ENCODE data around the gene SLC2A8.
A peak's percentile ranks its signal among the peaks of the same experiment; 100 is the strongest.

The SLC2A8 gene

DNA sequence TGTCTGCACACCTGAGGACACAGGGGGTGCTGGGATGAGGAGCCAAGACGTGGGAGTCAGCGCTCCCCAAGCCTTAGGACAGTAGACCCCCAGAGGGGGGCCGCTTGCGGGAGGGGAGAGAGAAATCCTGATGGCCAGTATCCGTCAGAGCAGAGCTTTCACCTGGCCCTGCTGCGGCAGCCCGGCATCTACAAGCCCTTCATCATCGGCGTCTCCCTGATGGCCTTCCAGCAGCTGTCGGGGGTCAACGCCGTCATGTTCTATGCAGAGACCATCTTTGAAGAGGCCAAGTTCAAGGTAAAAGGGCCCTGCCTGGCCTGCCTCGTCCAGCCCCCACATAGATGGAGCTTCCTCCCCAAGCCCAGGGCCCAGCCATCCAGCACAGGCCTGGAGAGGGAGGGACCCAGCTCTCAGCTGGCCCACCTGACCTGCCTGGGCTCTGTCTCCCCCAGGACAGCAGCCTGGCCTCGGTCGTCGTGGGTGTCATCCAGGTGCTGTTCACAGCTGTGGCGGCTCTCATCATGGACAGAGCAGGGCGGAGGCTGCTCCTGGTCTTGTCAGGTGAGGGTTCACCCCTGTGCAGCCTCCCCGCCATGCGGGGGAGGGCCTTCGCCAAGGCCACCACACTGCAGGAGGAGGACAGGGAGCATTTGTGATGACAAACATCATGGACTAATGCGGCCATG lies 6.7 kb downstream of the SLC2A8 start:
- DNase-seq (ENCODE audit: low read depth): no peak

DNA sequence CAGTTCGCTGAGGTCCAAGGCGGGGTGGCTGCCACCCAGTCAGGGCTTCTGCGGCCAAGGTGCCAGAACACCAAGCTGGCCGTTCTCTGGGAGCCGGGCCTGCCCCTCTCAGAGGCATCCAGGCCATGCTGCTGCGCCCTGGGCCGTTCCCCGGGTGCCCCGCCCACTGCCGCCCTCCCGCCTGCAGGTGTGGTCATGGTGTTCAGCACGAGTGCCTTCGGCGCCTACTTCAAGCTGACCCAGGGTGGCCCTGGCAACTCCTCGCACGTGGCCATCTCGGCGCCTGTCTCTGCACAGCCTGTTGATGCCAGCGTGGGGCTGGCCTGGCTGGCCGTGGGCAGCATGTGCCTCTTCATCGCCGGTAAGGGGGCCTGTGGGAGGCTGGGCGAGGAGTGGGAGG lies 7.7 kb downstream of the SLC2A8 start:
- no peak for DNase-seq (ENCODE audit: low read depth)

DNA sequence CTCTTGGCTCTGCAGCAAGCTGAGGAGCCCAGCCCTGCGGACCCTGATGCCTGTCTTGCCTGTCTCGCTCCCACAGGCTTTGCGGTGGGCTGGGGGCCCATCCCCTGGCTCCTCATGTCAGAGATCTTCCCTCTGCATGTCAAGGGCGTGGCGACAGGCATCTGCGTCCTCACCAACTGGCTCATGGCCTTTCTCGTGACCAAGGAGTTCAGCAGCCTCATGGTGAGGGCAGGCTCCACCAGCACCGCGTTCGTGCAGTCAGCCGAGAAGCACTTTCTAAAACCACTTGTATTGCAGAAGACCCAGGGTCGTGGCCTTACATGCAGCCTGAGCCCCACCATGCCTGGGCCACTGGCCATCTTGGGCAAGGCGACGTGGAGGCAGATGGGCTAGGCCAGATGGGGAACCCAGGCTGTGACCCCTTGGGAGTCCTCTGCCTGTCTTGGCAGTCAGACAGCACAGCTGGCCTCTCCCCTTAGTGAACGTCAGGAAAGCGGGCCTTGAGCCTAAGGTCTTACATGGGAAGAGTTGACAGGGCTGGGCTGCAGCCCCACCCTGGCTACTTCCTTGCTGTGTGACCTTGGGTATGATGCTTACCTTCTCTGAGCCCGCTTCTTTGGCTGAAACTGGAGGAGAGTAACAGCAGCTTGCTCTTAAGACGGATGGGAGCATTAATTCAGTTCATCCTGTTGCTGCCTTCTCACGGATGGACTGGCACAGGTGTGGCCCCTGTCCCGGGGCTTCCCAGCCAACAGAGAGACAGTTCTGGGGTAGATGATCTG lies 8.6 kb downstream of the SLC2A8 start:
- DNase-seq (ENCODE audit: low read depth): no peak

DNA sequence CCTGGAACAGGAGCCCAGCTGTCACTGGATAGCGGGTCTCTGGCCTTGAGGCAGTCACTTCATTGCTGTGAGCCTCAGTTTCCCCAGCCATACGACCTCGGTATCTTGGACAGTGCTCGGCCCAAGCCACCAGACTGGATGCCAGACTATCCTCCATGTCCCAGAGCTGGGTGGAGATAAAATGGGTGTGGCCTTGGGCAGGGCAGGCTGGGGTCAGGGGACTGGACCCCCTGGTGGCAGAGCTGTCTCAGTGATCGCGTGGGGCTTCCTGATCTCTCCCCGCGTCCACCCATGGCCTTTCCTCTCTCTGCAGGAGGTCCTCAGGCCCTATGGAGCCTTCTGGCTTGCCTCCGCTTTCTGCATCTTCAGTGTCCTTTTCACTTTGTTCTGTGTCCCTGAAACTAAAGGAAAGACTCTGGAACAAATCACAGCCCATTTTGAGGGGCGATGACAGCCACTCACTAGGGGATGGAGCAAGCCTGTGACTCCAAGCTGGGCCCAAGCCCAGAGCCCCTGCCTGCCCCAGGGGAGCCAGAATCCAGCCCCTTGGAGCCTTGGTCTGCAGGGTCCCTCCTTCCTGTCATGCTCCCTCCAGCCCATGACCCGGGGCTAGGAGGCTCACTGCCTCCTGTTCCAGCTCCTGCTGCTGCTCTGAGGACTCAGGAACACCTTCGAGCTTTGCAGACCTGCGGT lies 10.0 kb downstream of the SLC2A8 start:
- DNase-seq (ENCODE audit: low read depth): no peak

DNA sequence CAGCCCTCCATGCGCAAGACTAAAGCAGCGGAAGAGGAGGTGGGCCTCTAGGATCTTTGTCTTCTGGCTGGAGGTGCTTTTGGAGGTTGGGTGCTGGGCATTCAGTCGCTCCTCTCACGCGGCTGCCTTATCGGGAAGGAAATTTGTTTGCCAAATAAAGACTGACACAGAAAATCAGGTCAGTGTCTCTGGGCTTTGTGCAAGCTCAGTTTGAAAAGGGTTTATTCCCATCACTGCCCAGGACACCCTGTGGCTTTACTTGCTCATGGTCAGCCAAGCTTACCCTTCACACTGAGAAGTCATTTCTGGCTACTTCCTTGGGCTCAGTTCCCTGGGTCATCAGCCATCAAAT lies 10.5 kb downstream of the SLC2A8 start:
- DNase-seq (ENCODE audit: low read depth): no peak

DNA sequence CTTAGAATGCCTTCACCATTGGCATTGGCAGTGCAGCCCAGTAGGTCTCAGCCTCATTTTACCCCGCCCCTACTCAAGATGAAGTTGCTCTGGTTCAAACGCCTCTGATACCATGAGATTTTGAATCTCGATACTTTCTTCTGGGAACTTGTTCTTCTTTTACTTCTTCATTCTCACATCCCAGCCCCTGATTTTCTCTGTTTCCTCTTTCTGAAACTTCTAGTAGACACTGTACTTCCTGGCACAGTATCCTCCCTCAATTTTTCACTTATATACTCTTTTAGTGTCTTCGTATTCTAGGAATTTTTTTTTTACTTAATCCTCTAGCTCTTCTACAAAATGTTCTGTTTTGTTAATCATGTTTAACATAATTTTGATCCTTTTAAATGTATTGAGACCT lies 14.2 kb downstream of the SLC2A8 start:
- no peak for DNase-seq (ENCODE audit: low read depth)

DNA sequence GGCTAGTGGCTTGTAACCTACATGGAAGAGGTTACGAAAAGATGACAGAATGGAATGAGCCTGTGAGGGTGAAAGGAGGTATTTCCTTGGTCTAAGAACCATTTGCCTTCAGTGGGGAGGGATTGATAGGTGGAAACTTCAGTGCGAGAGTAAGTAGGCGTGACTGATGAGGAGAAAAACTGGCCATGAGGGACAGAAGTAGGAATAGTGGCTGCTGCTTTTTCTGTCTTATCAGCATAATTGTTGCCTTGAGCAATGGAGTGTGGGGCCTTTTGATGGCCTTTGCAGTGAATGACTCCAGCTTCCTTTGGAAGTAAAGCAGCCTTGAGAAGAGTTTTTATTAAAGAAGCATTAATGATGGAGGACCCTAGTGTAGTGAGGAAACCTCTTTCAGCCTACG lies 18.2 kb downstream of the SLC2A8 start:
- DNase-seq (ENCODE audit: low read depth): no peak

DNA sequence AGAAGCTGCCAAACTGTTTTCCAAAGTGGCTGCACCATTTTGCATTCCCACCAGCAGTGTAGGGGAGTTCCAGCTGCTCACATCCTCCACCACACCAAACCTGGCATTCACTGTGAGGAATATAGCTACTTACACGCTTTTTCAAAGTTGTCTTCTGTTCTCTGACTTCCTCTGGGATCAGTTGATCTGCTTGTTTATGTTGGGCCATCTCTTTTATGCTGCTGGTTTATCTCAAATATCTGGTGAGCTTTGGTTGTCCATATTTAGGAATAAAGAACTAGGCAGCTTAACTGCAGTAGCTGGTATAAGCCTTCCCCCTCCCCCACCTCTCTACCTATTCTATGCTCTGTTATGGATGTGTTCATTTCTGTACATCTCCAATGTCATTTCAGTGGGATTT lies 18.7 kb downstream of the SLC2A8 start:
- DNase-seq (ENCODE audit: low read depth): no peak

DNA sequence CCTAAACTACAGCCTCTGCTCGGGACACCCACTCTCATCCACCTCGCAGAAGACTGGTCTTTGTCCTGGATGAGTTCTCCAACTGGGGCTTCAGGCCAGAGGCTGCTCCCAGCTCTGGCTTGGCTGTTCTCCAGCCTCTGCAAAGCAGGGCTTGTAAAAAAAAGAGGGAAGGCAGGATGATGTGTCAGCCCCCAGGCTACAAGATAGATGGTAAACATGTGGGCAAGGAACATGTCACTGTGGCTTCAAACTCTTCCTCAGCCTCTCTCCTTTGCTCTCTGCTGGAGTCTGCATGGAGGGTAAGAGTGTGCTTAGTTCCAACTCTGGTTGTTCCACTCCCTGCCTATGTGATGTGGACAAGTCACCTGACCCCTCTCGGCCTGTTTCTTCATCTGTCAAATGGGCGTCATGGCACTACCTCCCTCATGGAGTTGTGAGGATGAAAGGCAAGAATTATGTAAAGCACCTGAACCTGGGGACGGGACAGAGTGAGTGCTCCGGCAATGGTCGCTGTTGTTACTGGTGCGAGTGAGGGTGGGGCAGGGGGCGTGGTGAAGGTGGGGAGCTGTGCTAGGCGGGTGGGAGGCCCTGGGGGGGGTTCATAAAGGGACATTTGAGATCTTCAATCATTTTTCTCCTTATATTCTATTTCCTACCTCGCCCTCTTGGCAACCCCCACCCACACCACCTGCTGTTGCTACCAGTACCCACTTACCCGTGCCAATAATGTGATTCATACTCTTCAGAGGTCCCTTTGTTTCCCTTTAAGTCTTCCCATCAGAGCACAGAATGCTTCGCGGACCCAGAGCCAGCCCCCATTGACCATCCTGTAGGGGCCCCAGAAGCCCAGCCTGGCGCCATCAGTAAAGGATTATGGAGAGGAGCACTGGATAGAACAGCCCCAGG lies 20.4 kb downstream of the SLC2A8 start:
- peak; percentile 33 for DNase-seq (ENCODE audit: low read depth)

DNA sequence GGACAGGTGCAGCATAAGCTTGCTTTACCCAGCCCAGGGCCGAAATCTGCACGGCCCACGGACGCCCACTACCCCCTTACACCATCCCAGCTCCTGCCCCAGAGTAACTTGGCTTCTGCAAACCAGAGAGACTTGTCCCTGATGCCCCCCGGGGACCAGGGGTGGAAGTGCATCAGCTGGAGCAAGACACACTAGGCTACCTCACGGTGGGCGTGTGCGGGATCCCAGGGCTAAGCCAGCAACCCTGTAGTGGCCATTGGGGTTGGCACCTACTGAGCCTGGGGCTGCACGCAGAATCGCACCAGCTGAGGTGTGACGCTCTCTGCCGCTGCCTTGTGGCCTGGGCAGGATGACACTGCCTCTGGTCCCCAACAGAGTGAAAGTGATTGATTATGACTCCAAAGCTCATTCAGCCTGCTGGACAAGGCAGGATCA lies 21.1 kb downstream of the SLC2A8 start:
- DNase-seq (ENCODE audit: low read depth): no peak

DNA sequence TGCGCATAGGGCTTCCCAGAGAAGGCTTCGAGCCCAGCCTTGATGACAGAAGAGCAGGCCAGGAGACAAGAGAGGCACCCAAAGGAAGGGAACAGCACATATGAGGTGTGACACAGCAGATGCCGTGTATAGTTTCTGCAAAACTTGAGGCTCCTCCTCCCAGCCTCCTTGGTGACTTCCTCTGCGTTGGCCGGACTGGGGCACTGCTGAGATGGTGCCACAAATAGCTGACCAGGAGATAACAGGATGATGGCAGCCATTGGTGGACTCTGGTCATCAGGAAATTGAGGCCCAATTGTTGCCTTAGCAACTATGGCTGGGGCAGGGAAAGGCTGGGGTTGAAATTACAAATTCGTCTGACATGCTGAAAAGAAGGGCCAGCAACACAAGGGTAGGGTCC lies 22.4 kb downstream of the SLC2A8 start:
- no peak for DNase-seq (ENCODE audit: low read depth)

DNA sequence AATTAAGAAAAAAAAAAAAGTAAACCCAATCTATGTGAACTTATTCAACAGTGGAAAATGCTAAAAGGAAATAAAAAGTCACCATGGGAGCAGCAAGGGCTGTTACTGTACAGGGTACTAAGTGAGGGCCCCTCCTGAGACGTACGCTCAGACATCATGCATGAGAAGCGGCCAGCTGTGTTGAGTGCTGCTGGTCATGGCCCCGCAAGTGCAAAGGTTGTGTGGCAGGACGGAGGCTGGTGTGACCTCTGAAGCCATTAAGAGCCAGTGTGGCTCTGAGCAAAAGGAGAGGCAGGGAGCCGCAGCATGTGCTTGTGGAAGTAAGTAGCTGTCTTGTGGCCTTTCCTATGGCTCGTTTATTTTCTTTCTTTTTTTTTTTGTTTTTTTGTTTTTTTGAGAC lies 24.1 kb downstream of the SLC2A8 start:
- DNase-seq (ENCODE audit: low read depth): no peak

DNA sequence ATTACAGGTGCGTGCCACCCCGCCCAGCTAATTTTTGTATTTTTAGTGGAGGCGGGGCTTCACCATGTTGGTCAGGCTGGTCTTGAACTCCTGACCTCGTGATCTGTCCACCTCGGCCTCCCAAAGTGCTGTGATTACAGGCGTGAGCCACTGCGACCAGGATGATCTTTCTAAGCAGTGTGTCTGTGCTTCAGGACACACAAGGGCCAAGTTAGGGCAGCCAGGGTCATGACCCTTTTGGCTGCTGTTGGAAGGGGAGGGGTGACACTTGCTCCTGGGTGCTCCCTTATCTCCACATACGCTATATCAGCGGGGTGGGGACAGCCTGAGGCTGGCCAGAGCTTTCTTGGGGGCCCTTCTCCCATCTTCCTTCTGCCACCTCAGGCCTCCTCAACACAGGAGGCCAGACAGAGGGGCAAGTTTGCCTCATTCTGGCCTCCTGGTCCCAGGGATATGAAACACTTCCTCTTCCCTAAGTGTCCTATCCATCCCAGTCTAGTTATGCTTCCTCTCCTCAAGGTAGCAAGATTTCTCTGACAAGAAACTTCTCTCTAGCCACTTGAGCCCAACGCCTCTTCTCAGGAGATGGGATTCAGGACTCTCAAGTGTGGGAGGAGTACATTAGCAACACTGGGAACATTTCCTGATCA lies 25.3 kb downstream of the SLC2A8 start:
- no peak for DNase-seq (ENCODE audit: low read depth)

DNA sequence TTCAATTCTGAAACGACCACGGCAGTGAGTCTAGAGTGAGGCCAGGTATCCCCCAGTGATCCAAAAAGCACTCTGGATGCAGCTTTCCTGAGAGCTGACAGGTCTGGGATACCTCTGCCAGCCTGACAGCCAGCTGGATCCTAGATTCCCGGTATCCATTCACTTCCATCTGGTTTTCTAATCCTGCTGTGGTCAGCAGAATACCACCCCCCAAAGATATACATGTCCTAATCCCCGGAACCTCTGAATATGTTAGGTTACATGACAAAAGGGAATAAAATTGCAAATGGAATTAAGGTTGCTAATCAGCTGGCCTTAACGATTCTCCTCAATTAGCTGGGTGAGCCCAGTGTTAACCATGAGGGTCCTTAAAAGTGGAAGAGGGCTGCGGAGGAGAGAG lies 25.8 kb downstream of the SLC2A8 start:
- DNase-seq (ENCODE audit: low read depth): no peak

DNA sequence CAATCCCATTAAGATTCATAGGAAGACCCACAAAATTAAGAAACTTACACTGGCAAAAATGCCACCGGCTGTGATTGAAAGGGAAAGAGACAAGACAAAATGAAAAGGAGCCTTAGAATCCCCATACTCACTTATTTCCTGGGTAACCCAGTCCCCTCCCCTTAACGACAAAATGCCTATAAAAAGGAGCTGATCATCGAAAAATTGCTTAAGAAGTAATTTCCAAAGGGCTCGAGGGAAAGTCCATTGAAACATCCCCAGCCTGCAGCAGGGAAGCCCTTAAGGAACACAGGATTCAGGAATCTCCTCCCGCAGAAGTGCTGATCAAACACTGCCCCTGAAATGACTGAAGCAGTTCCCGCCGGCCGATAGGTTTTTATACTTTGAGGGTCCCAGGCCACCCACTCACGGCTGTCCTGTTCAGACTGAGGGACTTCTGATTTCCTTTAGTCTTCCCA lies 26.5 kb downstream of the SLC2A8 start:
- no peak for DNase-seq (ENCODE audit: low read depth)

DNA sequence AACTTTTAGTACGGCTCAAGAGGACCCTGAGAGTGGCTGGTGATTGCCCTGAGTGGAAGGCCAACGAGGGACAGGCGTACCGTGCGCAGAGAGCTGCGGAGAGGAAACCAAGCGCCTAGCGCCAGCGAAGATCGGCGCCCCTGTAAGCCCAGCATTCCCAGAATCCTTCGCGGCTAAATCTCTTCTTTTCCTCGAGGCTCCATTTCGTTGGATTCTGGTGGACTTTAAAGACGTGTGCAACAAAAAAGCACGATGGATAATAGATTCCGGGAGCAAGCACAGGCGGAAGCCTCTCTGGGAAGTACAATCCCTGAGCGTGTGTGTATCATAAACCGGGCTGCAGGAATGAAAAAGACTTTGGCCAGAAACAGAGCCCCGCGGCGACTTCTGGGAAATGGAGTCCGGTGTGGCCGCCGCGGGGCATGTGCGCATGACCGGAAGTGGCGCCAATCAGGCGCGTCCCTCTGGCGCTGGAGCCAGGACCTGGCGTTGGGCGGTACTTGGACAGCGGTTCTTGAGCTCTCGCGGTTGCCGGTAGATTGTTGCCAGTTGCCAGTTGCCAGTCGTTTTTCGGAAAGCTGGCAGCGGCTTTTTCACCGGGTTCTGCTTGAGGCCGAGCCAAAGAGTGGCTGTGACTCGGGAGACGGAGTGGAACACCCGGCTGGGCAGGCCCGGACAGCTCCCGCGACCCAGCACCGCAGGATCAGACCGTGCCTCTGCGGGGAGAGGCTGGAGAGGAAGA lies 27.1 kb downstream of the SLC2A8 start, which contains the start of gene ZNF79:
Gene ZNF79 (plus strand): TSS at position 449 of the 742 bp plus-strand sequence. CDS start 406 bp downstream, outside the sequence.
- DNase-seq (ENCODE audit: low read depth): peak; percentile 88

DNA sequence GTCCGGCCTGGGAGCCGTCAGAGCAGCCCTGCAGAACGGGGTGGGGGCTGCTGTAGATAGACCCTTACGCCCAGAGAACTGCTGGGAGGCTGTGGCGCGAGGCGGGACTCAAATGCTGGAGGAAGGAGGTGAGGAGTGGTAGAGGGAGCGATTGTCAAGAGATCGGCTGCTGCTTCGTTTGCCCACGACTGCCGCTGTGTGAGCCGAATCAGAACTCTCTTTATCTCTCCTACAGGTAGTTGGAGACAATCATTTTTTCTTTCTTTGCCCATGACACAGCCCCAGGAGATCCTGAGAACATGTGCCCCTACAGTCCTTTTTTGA lies 27.7 kb downstream of the SLC2A8 start:
- DNase-seq (ENCODE audit: low read depth): no peak

DNA sequence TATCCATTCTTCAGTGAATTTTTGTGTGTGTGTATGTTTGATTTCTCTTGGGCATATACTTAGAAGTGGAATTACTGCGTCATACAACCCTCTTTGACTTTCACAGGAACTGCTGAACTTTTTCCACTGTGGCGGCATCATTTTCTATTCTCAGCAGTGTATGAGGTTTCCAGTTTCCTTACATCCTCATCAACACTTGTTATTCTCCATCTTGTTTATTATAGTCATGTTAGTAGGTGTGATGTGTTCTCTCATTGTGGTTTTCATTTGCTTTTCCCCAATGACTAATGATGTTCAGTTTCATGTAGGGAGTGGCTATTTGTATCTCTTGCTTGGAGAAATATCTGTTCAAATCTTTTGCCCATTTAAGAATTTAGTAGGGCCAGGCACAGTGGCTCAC lies 29.8 kb downstream of the SLC2A8 start:
- no peak for DNase-seq (ENCODE audit: low read depth)

DNA sequence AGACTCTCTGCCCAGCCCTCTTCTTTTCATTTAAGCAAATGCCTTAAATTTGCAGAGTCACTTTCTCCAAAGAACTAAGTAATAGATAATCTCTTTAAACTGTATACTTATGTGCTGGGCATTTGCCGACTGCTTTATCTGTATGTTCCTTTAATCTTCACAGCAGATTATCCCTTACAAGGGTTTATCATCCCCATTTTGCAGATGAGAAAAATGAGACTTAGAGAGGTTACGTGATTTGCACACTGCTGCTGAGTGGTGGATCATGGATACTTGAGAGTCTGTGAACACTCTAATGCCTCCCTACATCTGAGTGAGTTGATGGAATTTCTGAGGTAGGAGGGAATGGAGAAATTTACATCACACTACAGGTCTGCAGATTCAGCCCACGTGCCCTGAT lies 31.4 kb downstream of the SLC2A8 start:
- DNase-seq (ENCODE audit: low read depth): no peak

DNA sequence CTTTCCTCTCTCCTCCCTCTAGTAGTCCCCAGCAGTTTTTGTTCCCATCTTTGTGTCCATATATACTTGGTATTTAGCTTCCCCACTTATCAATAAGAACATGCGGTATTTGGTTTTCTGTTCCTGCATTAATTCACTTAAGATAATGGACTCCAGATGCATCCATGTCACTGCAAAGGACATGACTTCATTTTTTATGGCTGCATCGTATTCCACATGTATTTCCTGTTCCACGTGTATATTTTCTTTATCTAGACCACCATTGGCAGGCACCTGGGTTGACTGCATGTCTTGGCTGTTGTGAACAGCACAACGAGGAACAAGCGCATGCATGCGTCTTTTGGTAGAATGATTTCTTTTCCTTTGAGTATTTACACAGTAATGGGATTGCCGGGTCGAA lies 33.4 kb downstream of the SLC2A8 start:
- no peak for DNase-seq (ENCODE audit: low read depth)
